Breast epithelium (tissue), 3 donors: Measurements from ENCODE around the gene PNPLA1.

Source experiments
- POLR2A ChIP-seq: fragments of 450-650 bp; IDR thresholded peaks from one replicate; pipeline ENCODE4 v1.6.1; 2016; ENCODE audit warnings: antibody characterized with exemption, mild to moderate bottlenecking, moderate library complexity
- TF ChIP-seq, protein P1 (sequence below), 3 donors: fragments of 450-650 bp; IDR thresholded peaks; one replicate each; pipeline ENCODE4 v1.5.1; 2016 to 2017; ENCODE audit warnings: antibody characterized with exemption in 3 of 3, mild to moderate bottlenecking in 3 of 3, moderate library complexity in 3 of 3

- TF ChIP-seq, protein P1, sequence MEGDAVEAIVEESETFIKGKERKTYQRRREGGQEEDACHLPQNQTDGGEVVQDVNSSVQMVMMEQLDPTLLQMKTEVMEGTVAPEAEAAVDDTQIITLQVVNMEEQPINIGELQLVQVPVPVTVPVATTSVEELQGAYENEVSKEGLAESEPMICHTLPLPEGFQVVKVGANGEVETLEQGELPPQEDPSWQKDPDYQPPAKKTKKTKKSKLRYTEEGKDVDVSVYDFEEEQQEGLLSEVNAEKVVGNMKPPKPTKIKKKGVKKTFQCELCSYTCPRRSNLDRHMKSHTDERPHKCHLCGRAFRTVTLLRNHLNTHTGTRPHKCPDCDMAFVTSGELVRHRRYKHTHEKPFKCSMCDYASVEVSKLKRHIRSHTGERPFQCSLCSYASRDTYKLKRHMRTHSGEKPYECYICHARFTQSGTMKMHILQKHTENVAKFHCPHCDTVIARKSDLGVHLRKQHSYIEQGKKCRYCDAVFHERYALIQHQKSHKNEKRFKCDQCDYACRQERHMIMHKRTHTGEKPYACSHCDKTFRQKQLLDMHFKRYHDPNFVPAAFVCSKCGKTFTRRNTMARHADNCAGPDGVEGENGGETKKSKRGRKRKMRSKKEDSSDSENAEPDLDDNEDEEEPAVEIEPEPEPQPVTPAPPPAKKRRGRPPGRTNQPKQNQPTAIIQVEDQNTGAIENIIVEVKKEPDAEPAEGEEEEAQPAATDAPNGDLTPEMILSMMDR (IDR thresholded peaks at IDR 0.05), result no peak
- TF ChIP-seq POLR2A, result no peak
These were observed 43.7 kb downstream of the PNPLA1 start for GRCh38 chr6:36313649-36313936.
